ENCODE data around the gene RGS12. TPM values are rescaled to one million over a fixed set of nuclear protein-coding genes. Genes with fewer than 3 reads are reported as not detected.

RGS12 gene
- total RNA-seq, 4 donors from 2014 or later = 12.4 to 77.4 (median 17.3) TPM

DNA sequence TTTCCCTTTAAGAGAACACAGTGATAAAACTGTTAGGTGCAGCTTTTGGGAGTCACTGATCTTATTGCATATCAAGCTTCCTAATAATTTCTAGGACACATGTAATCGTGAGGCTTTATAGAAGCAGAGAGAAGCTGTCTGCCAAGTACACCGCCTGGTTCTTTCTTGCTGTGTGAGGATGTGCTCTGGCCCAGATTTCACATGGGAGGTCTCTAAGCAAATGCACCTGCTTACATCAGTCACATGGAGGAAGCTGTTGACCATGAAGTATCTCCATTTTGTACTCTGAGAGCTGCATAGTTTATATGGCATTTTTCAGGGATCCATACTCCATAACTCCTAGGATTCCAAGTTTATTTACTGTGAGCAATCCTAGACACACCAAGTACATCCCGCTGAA, 37.1 kb downstream of the RGS12 start:
- DNase-seq = no peak
- no peaks in the 10 kb centered on the region for H3K27me3 ChIP-seq
- intact Hi-C loops (cut with DNase I; ENCODE audit: low total_unique reads) (no loop called here), in situ Hi-C loops (cut with MboI; ENCODE audit: low pct_ligation_motif_present in 1 of 4, low pct_unique_long_range_greater_than_20kb in 1 of 4, low sequenced_read_pairs in 3 of 4) (no loop called here)
- peaks cover 0 to 6% (median 0%) of the 10 kb centered on the region in 4 donors for H3K4me1 ChIP-seq
- 89 to 93% methylated on average over 3 of the region's 3 CpGs for WGBS, 2 donors (ENCODE audit: low coverage in 1 of 2)
- TF ChIP-seq EP300 (IDR thresholded peaks at IDR 0.05; ENCODE audit: low read depth) (no peak), POLR2A (IDR thresholded peaks at IDR 0.05) (no peak)
- no peaks in the 10 kb centered on the region for H3K36me3 ChIP-seq
- no peak overlapping the region for H3K4me3 ChIP-seq
- no peaks in the 10 kb centered on the region for H3K9me3 ChIP-seq
- H3K27ac ChIP-seq = no peak overlapping the region

DNA sequence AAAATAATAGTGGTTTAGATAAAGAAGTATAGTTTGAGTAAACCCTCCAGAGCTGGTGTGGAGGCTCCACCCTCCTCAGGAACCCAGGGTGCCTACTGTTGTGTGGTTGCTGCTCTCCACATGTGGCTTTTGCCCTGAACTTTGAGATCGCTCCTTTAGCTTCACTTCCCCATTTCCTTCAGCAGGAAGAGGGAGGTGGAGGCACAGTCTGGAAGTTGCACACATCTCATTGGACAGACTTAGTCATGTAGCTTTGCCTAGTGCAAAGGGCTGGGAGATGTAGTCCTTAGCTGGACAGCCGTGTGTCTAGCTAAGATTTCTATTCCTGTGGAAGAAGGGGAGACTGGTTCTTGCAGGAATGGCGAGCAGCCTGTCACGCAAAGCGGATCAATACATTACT, 37.9 kb downstream of the RGS12 start:
- DNase-seq = no peak
- intact Hi-C loops (cut with DNase I; ENCODE audit: low total_unique reads) = no loop called here
- in situ Hi-C loops (cut with MboI; ENCODE audit: low pct_ligation_motif_present in 1 of 4, low pct_unique_long_range_greater_than_20kb in 1 of 4, low sequenced_read_pairs in 3 of 4) = no loop called here
- Histone ChIP-seq H3K36me3 (no peaks in the 10 kb centered on the region), H3K27ac (no peak overlapping the region), H3K4me1 (peaks cover 0 to 8% (median 0%) of the 10 kb centered on the region in 4 donors), H3K4me3 (no peak overlapping the region), H3K27me3 (no peaks in the 10 kb centered on the region), H3K9me3 (no peaks in the 10 kb centered on the region)
- WGBS, 2 donors (ENCODE audit: low coverage in 1 of 2) = 90 to 96% methylated on average over 4 to 5 of the region's 5 CpGs
- no peak for TF ChIP-seq POLR2A (IDR thresholded peaks at IDR 0.05)
- TF ChIP-seq, protein P1, sequence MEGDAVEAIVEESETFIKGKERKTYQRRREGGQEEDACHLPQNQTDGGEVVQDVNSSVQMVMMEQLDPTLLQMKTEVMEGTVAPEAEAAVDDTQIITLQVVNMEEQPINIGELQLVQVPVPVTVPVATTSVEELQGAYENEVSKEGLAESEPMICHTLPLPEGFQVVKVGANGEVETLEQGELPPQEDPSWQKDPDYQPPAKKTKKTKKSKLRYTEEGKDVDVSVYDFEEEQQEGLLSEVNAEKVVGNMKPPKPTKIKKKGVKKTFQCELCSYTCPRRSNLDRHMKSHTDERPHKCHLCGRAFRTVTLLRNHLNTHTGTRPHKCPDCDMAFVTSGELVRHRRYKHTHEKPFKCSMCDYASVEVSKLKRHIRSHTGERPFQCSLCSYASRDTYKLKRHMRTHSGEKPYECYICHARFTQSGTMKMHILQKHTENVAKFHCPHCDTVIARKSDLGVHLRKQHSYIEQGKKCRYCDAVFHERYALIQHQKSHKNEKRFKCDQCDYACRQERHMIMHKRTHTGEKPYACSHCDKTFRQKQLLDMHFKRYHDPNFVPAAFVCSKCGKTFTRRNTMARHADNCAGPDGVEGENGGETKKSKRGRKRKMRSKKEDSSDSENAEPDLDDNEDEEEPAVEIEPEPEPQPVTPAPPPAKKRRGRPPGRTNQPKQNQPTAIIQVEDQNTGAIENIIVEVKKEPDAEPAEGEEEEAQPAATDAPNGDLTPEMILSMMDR (IDR thresholded peaks at IDR 0.05) = no peak
- no peak for TF ChIP-seq EP300 (IDR thresholded peaks at IDR 0.05; ENCODE audit: low read depth)
- no peak for TF ChIP-seq POLR2AphosphoS5 (IDR thresholded peaks at IDR 0.05)

DNA sequence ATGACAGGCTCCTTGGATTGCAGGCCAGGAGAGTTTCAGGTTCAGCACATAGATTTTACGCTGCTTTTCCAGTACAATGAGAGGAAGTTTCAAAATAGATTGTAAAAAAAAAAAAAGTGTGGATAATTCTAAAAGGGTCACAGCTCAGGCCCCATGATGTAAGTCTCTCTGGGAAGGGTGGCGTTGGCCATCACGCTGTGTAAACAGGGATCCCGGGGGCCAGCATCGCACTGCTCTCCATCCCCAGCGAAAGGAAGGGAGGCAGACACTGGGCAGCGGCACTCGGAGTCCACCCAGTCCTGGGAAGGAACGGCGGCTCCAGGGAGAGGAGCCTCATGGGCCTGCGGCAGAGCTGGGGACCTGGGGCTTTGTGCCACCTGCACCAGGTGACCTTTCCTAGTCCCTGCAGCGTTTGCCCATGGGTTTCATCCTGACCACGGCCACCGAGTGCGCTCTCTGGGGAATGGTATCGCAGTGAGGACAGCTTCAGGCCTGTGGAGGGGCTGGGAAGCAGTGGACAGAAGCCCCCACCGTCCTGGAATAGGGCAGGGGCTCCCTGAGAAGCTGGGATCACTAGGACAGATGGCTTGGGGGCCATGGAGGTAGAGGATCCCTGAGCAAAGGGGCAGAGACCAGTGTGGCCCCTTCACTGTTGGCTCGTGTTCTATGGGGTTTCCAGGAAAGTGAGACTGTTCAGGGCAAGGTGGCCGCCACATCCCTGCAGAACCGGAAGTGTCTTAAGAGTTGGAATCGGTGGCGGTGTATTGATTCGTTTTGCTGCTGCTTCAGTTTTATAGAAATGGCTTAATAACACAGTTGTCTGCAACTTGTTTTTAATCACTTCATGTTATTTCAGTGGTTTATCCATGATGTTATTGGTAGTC, 38.9 kb downstream of the RGS12 start:
- TF ChIP-seq POLR2AphosphoS5 (IDR thresholded peaks at IDR 0.05) (no peak), POLR2A (IDR thresholded peaks at IDR 0.05) (no peak)
- TF ChIP-seq, protein P1 (IDR thresholded peaks at IDR 0.05) = no peak
- Histone ChIP-seq H3K36me3 (no peaks in the 10 kb centered on the region), H3K27me3 (no peaks in the 10 kb centered on the region), H3K4me3 (no peak overlapping the region), H3K27ac (no peak overlapping the region), H3K9me3 (no peaks in the 10 kb centered on the region), H3K4me1 (peaks cover 0 to 8% (median 0%) of the 10 kb centered on the region in 4 donors)
- intact Hi-C loops (cut with DNase I; ENCODE audit: low total_unique reads) = no loop called here
- DNase-seq = no peak
- 87 to 96% methylated on average over 5 to 23 of the region's 23 CpGs for WGBS, 2 donors (ENCODE audit: low coverage in 1 of 2)
- in situ Hi-C loops (cut with MboI; ENCODE audit: low pct_ligation_motif_present in 1 of 4, low pct_unique_long_range_greater_than_20kb in 1 of 4, low sequenced_read_pairs in 3 of 4) = no loop called here

DNA sequence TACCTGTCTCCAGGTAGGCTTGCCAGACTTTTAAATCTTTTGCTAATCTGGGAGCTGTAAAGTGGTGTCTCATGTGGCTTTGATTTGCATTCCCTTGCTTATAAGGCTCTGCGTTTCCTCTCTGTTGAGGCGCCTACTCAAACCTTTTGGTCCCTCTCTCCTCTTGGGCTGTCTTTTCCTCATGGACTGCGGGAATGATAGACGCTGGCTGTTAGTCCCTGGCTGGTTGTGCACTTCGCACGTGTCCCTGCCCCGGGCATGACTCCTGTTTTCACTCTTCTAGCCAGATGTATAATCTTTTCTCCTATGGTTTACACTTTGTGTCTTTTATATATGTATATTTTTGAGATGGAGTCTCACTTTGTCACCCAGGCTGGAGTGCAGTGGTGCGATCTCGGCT, 39.7 kb downstream of the RGS12 start:
- Histone ChIP-seq H3K27ac (no peak overlapping the region), H3K9me3 (no peaks in the 10 kb centered on the region), H3K36me3 (no peaks in the 10 kb centered on the region), H3K27me3 (no peaks in the 10 kb centered on the region), H3K4me3 (no peak overlapping the region), H3K4me1 (peaks cover 0 to 8% (median 0%) of the 10 kb centered on the region in 4 donors)
- no peak for DNase-seq
- intact Hi-C loops (cut with DNase I; ENCODE audit: low total_unique reads) (no loop called here), in situ Hi-C loops (cut with MboI; ENCODE audit: low pct_ligation_motif_present in 1 of 4, low pct_unique_long_range_greater_than_20kb in 1 of 4, low sequenced_read_pairs in 3 of 4) (no loop called here)
- TF ChIP-seq POLR2A (IDR thresholded peaks at IDR 0.05) = no peak
- TF ChIP-seq, protein P1 (IDR thresholded peaks at IDR 0.05) = no peak
- no peak for TF ChIP-seq POLR2AphosphoS5 (IDR thresholded peaks at IDR 0.05)
- TF ChIP-seq EP300 (IDR thresholded peaks at IDR 0.05; ENCODE audit: low read depth) = no peak
- WGBS, 2 donors (ENCODE audit: low coverage in 1 of 2) = 87 to 95% methylated on average over 7 to 9 of the region's 9 CpGs
